ENCODE measurements around the gene UTP25.

- TF ChIP-seq CTCF (IDR thresholded peaks at IDR 0.05) = no peak
- TF ChIP-seq POLR2A (IDR thresholded peaks at IDR 0.05) = no peak
These were observed 66.0 kb downstream of the UTP25 start for GRCh38 chr1:209893751-209894150.

Measured in testis (tissue), 2 donors.